Measurements from ENCODE around the gene PITPNM3. TPM values are rescaled to one million over a fixed set of nuclear protein-coding genes. Genes with fewer than 3 reads are reported as not detected.
A peak's percentile ranks its signal among the peaks of the same experiment; 100 is the strongest.

The PITPNM3 gene
- total RNA-seq, 3 donors from 2014 or later, result 12.2 to 15.9 (median 15.6) TPM

DNA sequence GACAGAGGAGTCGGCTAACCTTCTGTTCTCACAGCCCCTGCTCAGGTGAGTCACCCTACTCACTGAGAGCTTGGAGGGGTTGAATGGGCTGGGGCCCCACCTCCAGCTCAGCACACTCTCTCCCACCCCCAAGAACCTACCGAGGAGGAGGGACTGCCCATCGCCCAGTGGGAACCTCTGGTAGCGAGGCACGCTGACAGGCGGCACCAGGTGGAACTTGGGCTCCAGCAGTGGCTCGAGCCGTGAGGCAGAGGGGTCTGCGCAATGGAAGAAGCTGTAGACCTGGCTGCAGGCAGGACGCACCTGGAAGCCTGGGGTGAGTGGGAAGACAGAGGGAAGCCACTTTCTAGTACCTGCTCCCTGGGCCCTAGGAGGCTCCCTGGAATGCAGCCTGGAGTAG is 83.8 kb downstream of the PITPNM3 start:
- Histone ChIP-seq H3K4me3 (no peak overlapping the region), H3K9me3 (no peaks in the 10 kb centered on the region), H3K36me3 (ENCODE audit: low read depth) (no peaks in the 10 kb centered on the region), H3K4me1 (ENCODE audit: low read depth) (no peaks in the 10 kb centered on the region)
- TF ChIP-seq, protein P1, sequence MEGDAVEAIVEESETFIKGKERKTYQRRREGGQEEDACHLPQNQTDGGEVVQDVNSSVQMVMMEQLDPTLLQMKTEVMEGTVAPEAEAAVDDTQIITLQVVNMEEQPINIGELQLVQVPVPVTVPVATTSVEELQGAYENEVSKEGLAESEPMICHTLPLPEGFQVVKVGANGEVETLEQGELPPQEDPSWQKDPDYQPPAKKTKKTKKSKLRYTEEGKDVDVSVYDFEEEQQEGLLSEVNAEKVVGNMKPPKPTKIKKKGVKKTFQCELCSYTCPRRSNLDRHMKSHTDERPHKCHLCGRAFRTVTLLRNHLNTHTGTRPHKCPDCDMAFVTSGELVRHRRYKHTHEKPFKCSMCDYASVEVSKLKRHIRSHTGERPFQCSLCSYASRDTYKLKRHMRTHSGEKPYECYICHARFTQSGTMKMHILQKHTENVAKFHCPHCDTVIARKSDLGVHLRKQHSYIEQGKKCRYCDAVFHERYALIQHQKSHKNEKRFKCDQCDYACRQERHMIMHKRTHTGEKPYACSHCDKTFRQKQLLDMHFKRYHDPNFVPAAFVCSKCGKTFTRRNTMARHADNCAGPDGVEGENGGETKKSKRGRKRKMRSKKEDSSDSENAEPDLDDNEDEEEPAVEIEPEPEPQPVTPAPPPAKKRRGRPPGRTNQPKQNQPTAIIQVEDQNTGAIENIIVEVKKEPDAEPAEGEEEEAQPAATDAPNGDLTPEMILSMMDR (IDR thresholded peaks at IDR 0.05), result no peak
- DNase-seq, result no peak
- intact Hi-C loops (cut with DNase I, micrococcal nuclease), result no loop called here
- ATAC-seq, result no peak

DNA sequence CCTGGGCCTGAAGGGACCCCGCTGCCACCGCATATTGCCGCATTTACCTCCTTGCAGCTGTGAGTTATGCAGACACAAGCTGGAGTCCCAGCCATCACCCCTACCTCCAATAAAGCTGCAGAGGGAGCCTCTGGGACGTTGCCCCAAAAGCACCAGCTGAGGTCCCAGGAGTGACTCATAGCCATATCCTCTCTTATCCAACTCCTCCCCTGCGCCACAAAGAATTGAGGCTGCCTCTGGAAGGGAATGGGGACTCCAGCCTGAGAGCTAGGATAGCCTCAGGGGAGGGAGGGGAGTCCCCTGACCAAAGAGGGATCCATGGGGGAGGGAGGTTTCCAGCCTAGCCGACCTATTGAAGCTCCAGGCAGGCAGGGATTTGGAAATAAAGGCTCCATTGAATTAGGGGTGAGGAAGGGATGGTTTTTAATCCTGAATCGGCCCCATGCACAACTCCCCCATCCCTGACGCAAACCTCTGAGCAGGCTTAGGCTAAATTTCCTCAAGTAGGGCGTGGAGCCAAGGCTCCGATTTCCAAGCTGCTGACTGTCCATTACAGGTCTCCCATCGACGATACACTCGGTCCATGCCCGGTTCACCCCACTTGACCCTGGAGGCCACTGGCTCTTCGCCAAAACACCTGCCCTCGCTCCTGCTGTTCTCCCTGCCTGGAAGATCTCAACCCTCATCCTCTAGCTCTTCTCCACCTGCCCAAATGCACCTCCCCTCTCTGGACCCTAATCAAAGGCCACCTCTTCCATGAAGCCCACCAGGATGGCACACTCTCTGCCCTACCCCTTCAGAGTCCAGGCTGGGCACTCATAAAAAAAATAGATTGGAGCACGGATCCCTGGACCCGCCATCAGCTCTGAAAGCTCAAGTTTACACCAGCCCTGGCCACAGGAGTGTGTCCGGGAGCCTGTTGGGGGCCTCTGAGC is 84.6 kb downstream of the PITPNM3 start:
- Histone ChIP-seq H3K36me3 (ENCODE audit: low read depth) (no peaks in the 10 kb centered on the region), H3K4me3 (no peak overlapping the region), H3K4me1 (ENCODE audit: low read depth) (no peaks in the 10 kb centered on the region), H3K9me3 (no peaks in the 10 kb centered on the region)
- DNase-seq (no peak), ATAC-seq (no peak)
- TF ChIP-seq, protein P1 (IDR thresholded peaks at IDR 0.05), result no peak
- intact Hi-C loops (cut with DNase I, micrococcal nuclease), result no loop called here

DNA sequence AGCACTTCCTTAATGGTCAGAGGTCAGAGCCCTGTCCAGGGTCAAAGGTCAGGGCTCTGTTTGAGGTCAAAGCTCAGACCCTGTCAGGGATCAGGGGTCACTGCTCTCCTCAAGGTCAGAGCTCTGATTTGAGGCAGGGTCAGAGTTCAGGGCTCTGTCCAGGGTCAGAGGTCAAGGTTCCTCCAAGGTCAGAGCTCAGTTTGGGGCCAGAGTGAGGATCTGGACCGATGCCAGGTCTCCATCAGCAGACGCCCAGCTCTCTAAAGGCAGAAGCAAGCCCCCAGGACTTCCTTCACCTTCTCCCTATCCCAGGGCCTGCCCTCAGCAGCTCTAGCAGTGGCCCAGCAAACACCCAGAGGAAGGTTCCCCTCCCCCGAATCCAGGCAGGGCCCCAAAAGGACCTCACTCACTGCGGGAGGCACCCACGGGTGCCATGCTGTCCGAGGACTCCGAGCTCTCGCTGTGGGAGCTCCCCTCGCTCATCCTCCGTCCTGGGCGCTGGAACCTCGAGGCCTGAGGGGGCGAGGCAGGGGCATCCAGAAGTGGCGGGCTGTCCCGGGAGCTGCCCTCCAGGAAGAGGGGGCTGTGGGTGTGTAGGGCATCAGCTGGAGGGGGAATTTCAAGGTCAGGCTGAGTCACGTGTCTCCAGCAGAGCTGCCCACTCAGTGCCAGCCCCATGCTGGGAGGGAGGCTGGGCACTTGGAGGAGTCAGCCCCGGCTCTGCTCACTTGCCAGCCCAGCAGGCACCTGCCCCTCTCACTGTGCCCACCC is 85.4 kb downstream of the PITPNM3 start:
- Histone ChIP-seq H3K4me3 (no peak overlapping the region), H3K9me3 (no peaks in the 10 kb centered on the region), H3K36me3 (ENCODE audit: low read depth) (no peaks in the 10 kb centered on the region), H3K4me1 (ENCODE audit: low read depth) (no peaks in the 10 kb centered on the region)
- DNase-seq (peak in 1 of 3 donors; percentile 33), ATAC-seq (no peak)
- TF ChIP-seq, protein P1 (IDR thresholded peaks at IDR 0.05), result no peak
- intact Hi-C loops (cut with DNase I, micrococcal nuclease), result no loop called here

DNA sequence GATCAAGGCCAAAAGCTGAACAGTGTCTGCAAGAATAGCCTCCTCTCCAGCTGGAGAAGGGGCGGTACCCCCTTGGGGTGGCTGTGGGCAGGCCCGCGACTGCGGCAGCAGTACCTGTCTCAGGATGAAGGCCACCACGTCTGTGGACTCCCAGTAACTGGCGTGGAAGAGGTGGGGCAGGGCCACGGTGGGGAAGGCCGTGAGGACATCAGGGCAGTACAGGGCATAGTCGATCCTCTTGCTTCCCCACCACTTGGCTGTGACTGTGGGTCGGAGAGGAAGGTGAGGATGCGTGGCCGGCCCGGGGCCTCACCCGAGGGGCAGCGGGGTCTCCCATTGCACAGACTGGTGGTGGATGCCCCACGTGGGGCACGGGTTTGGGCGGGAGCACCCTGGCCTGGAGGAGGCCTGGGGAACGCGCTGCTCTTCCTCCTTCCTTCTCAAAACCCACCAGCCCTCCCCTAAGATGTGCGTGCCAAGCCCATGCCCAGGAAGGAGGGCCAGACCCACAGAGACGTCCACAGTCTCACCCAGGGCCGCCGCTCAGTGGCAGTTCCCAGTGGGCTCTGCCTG is 86.1 kb downstream of the PITPNM3 start:
- DNase-seq (peak in 1 of 3 donors; percentile 31), ATAC-seq (no peak)
- Histone ChIP-seq H3K9me3 (no peaks in the 10 kb centered on the region), H3K36me3 (ENCODE audit: low read depth) (no peaks in the 10 kb centered on the region), H3K4me1 (ENCODE audit: low read depth) (no peaks in the 10 kb centered on the region), H3K4me3 (no peak overlapping the region)
- TF ChIP-seq, protein P1 (IDR thresholded peaks at IDR 0.05), result no peak
- intact Hi-C loops (cut with DNase I, micrococcal nuclease), result no loop called here

DNA sequence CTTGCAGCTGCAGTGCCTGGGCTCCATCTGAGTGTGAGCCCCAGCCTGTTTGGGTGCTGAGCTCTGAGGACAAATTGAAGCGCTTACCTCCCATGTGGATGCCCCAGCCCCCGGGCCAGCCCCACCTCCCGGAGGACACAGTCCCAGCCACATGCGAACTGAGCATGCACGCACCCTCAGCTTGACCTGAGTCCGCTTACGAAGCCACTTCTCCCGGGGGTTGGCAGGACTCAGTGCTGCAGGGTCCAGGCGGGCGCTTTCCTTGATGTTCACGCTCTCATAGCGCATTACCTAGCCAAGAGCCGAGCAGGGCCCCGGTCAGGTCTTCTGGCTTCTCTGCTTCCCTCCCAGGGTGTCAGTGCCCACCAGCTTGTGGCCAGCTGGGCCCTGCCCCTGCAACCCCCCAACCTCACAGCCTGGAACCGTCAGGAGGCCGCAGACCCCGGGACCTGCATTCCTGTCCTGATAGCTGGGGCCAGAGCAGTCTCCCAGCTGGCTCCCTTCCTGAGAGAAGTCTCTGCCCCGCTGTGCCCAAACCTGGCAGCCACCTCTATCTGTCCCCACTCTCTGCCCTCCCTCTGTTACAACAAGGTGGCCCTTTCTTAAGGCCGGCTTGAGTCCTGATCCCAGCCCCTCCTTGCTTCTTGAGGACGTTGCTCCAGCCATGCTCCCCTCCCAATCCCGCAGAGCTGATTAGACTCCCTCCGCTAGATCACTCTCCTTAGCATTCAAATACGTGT is 88.1 kb downstream of the PITPNM3 start:
- H3K4me1 ChIP-seq (ENCODE audit: low read depth), result no peaks in the 10 kb centered on the region
- TF ChIP-seq, protein P1 (IDR thresholded peaks at IDR 0.05), result no peak
- no peaks in the 10 kb centered on the region for H3K9me3 ChIP-seq
- H3K36me3 ChIP-seq (ENCODE audit: low read depth), result no peaks in the 10 kb centered on the region
- H3K4me3 ChIP-seq, result no peak overlapping the region
- ATAC-seq, result no peak
- intact Hi-C loops (cut with DNase I, micrococcal nuclease), result no loop called here
- DNase-seq, result no peak
